H1 (cell line): ENCODE measurements around the gene RGL2.

Experiments used
- ATF3 ChIP-seq: IDR thresholded peaks from 2 replicates; pipeline ENCODE4 v1.6.1; 2011; ENCODE audit warnings: low read depth, mild to moderate bottlenecking, low read length; ENCODE audit not compliant: insufficient read depth
- CTCF ChIP-seq, 3 experiments: IDR thresholded peaks; 1 replicate in 2 of 3; 2 replicates in 1 of 3; pipeline versions ENCODE4 v1.5.1 to v1.6.1; 2011; ENCODE audit warnings: low read length in 3 of 3, mild to moderate bottlenecking in 3 of 3, inconsistent platforms in 2 of 3, low read depth in 1 of 3, moderate library complexity in 1 of 3; ENCODE audit not compliant: insufficient read depth in 1 of 3; ENCODE audit errors: control extremely low read depth in 1 of 3
- E2F6 ChIP-seq: IDR thresholded peaks from 2 replicates; pipeline ENCODE4 v1.6.1; 2012; ENCODE audit warnings: inconsistent platforms
- EP300 ChIP-seq, 2 experiments: IDR thresholded peaks; 1 replicate in 1 of 2; 2 replicates in 1 of 2; pipeline ENCODE4 v1.6.1; 2011 to 2012; ENCODE audit warnings: low read depth in 2 of 2, low read length in 2 of 2, mild to moderate bottlenecking in 2 of 2, borderline replicate concordance in 1 of 2, inconsistent platforms in 1 of 2, moderate library complexity in 1 of 2
- EZH2 ChIP-seq: fragments of 200-600 bp; sonication (generic); IDR thresholded peaks from 2 replicates; pipeline ENCODE4 v1.7.1; 2012; ENCODE audit warnings: low read depth, mild to moderate bottlenecking, moderate library complexity, low read length, inconsistent platforms; ENCODE audit not compliant: severe bottlenecking
- FOSL1 ChIP-seq: IDR thresholded peaks from 2 replicates; pipeline ENCODE4 v1.6.1; 2011; ENCODE audit warnings: mild to moderate bottlenecking, low read depth, low read length, moderate library complexity; ENCODE audit not compliant: insufficient read depth
- MAX ChIP-seq: IDR thresholded peaks from 2 replicates; pipeline ENCODE4 v1.6.1; 2012; ENCODE audit warnings: inconsistent platforms
- NRF1 ChIP-seq: IDR thresholded peaks from 2 replicates; pipeline ENCODE4 v1.6.1; 2011; ENCODE audit warnings: mild to moderate bottlenecking, low read depth, low read length, improper control_type of control experiment
- POLR2A ChIP-seq, 2 experiments: IDR thresholded peaks; 1 replicate in 1 of 2; 2 replicates in 1 of 2; pipeline ENCODE4 v1.6.1; 2011; ENCODE audit warnings: low read depth in 2 of 2, low read length in 2 of 2, mild to moderate bottlenecking in 2 of 2; ENCODE audit errors: control extremely low read depth in 1 of 2
- RAD21 ChIP-seq, 2 experiments: IDR thresholded peaks in 1 of 2; conservative IDR thresholded peaks in 1 of 2; 2 replicates each; pipeline ENCODE4 v1.6.1; 2011; ENCODE audit warnings: low read depth in 2 of 2, low read length in 2 of 2, improper control_type of control experiment in 1 of 2, inconsistent platforms in 1 of 2, mild to moderate bottlenecking in 1 of 2, moderate library complexity in 1 of 2
- RXRA ChIP-seq: IDR thresholded peaks from 2 replicates; pipeline ENCODE4 v1.6.1; 2011; ENCODE audit warnings: low read depth, mild to moderate bottlenecking, low read length, moderate library complexity; ENCODE audit not compliant: insufficient read depth
- SP1 ChIP-seq: IDR thresholded peaks from 2 replicates; pipeline ENCODE4 v1.6.1; 2011; ENCODE audit warnings: low read depth, low read length
- SP2 ChIP-seq: IDR thresholded peaks from 2 replicates; pipeline ENCODE4 v1.6.1; 2012; ENCODE audit warnings: mild to moderate bottlenecking, low read length, inconsistent platforms
- ZNF274 ChIP-seq: IDR thresholded peaks from 2 replicates; pipeline ENCODE4 v1.7.0; 2012; ENCODE audit warnings: low read length, borderline replicate concordance; ENCODE audit errors: extremely low read depth

GRCh38 chr6:33347816-33348215 lies 49.1 kb upstream of the RGL2 start:
- TF ChIP-seq E2F6 (no peak), CTCF (IDR thresholded peaks at IDR 0.05; ENCODE audit: control extremely low read depth in 1 of 3, insufficient read depth in 1 of 3, low read depth in 1 of 3, low read length in 3 of 3) (no peak), EP300 (IDR thresholded peaks at IDR 0.05; ENCODE audit: borderline replicate concordance in 1 of 2, low read depth in 2 of 2, low read length in 2 of 2) (no peak), NRF1 (no peak), FOSL1 (no peak), POLR2A (IDR thresholded peaks at IDR 0.05; ENCODE audit: control extremely low read depth in 1 of 2, low read depth in 2 of 2, low read length in 2 of 2) (no peak), EZH2 (no peak), RXRA (no peak), SP2 (no peak), ATF3 (no peak), RAD21 (IDR thresholded peaks at IDR 0.05 in 1 of 2, conservative IDR thresholded peaks at IDR 0.05 in 1 of 2; ENCODE audit: low read depth in 2 of 2, low read length in 2 of 2) (no peak), ZNF274 (no peak), MAX (no peak), SP1 (no peak)
